GM12872 (cell line): ENCODE results near the gene CRADD.

Source experiments
- CTCF ChIP-seq: IDR thresholded peaks from 3 replicates; pipeline ENCODE4 v1.5.1; 2011; ENCODE audit warnings: low read depth, mild to moderate bottlenecking, low read length, moderate library complexity; ENCODE audit not compliant: insufficient read depth

The CRADD gene

GRCh38 chr12:93663006-93663728, 14.0 kb upstream of the CRADD start:
- TF ChIP-seq CTCF = no peak

DNA sequence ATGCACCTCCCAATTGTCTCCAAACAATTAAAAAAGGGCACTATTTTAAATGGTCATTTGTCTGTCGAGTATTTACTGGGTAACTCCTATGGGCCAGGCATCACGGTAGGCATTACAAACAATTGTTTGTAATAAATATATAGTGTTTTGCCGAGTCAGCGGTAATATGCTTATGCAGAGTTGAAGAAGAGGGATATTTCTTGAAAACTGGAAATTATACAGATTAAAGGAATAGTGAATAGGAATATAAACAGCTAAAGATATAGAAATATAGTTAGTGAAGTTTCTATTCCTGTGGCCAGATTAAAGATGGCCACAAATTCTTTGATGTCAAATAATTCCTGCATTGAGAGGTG, 13.5 kb upstream of the CRADD start:
- no peak for TF ChIP-seq CTCF

DNA sequence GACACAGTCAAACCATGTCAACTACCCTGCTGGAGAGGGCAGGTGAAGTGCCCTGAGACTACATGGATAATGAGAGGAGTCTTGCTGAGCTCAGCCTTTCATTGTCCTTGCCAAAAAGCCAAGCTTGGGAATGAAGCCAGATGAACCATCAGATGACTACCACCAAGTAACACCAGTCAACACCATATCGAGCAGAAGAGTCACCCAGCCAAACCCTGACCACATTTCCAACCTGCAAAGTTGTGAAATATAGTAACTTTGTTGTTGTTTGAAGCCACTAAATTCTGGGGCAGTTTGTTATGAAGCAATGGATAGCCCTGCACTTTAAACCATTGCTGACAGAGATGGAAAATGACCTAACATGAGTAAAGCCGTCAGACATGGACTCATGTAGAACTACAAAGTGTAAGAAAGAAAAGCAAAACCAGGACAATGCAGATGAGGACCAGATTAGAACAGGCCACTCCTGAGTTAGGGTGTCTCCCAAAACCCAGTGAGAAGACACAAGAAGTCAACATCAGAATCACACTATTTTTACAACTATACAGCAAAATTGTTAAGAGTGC, 12.5 kb upstream of the CRADD start:
- TF ChIP-seq CTCF = no peak

DNA sequence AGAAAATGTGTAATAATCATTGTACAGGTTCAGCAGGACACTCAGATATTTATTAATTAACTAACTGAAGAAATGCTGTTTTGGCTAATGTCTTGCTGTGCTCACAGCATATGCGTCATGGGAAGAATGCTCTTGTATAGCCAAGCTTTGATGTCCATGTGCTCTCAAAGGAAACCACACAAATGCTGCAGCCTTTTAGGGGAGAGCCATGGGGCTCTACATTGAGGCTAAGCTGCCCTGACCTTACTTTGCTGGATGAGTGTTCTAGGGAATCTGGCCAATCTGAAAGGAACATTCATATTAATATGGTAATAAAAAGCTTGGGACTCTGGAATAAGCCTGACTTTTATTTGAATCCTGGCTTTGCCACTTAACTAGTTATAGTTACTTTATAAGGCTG, 9.5 kb upstream of the CRADD start:
- no peak for TF ChIP-seq CTCF

DNA sequence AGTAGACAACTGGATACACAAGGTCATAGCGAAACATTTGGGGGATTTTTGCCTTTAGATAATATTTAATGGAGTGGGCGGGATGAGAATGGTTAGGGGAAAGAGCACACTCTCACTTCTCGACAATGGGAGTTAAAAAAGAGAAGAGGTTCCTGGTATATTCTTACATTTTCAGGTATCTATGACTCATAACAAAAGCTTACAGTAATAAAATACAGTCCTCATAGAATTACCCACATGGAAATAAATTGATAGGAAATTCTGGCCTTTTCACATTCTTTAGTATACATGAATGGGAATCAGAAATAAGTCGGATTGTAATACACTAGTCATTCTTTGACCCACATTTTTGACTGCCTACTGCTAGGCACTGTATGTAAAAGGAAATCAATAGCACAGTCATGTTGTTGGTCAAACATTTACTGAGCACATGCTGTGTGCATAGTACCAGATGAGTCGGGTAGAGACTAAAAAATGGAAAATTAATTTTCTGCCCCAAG, 8.2 kb upstream of the CRADD start:
- TF ChIP-seq CTCF = no peak

DNA sequence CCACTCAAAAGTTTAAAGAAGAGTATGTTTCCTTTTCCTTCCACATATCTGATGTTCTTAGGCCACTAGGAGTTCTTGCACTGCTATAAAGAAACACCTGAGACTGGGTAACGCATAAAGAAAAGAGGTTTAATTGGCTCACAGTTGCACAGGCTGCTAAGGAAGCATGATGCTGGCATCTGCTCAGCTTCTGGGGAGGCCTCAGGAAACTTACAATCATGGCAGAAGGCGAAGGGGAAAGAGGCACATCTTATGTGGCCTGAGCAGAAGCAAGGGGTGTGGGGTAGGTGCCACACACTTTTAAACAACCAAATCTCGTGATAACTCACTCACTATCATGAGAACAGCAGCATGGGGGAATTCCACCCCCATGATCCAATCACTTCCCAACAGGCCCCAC, 7.7 kb upstream of the CRADD start:
- TF ChIP-seq CTCF = no peak

DNA sequence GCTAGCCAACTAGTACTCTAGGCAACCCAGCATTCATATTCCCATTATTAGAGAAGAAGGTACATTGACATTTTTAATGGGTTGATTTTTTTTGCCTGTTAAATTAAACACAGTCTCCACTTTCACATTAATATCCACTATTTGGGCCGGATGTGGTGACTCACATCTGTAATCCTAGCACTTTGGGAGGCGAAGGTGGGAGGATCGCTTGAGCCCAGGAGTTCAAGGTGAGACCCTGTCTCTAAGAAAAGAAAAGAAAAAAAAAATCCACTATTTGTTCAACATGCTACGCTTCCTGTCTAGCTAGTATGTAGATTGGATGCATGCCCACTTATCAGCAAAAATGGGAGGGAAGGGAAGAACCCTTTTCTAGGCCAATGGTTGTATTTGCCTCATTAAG, 7.1 kb upstream of the CRADD start:
- no peak for TF ChIP-seq CTCF

DNA sequence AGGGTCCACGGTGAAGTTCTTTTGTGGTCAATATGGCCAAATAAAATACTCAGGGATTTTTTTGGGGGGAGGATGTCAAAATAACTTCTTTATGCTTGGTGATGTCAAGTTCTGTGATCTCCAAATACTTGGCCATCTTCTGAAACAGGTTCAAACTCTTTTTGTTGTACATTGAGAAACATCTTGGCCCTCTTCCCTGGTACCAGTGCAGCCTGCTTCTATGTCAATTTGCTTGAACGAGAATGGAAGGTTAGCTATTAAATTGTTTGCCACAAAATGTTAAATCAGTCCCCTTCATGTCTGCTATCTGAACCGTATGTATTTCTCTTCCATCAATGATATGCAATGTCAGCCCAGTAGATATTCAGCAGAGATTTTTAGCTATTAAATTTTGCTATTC, 6.1 kb upstream of the CRADD start:
- no peak for TF ChIP-seq CTCF
